ENCODE results near the gene CYP1A1.

GRCh38 chr15:74773329-74773728, 48.0 kb upstream of the CYP1A1 start:
- no peak for TF ChIP-seq CTCF (conservative IDR thresholded peaks at IDR 0.05 in 1 of 2, IDR thresholded peaks at IDR 0.05 in 1 of 2; ENCODE audit: extremely low read depth in 1 of 2, insufficient read depth in 1 of 2, low read depth in 1 of 2, low read length in 2 of 2)
- TF ChIP-seq EZH2 (IDR thresholded peaks at IDR 0.05; ENCODE audit: borderline replicate concordance, low read length) = no peak
